CD4-positive, alpha-beta T cell (primary cell): ENCODE data around the gene GPD1L. TPM values are rescaled to one million over a fixed set of nuclear protein-coding genes. Genes with fewer than 3 reads are reported as not detected.

Experiments
- ATAC-seq: fragments of 200-7000 bp; cut with Tn5 transposase; one replicate; pipeline ENCODE4 v1.10.0; 2022; ENCODE audit warnings: mild to moderate bottlenecking; ENCODE audit not compliant: poor library complexity
- CTCF ChIA-PET: fragments of 350-600 bp; sonication (Branson Sonifier 250); formaldehyde crosslinking; loops from one replicate; lab custom pipeline; 2021; ENCODE audit warnings: antibody characterized with exemption, inconsistent platforms; lab: Charles Lee
- POLR2A ChIA-PET: fragments of 350-600 bp; sonication (Branson Sonifier 250); formaldehyde crosslinking; loops from one replicate; lab custom pipeline; 2021; ENCODE audit warnings: antibody characterized with exemption, inconsistent platforms; lab: Charles Lee
- DNase-seq, 14 experiments: peaks; one replicate each; pipeline ENCODE4 v3.0.0-alpha.2; 2013 to 2020; ENCODE audit warnings: mixed read lengths in 2 of 14
- H3K27ac ChIP-seq, 2 donors: one replicate each; pipeline versions ENCODE4 v1.5.1 to v1.7.0; 2013; ENCODE audit warnings: low read length in 2 of 2, low read depth in 1 of 2, mild to moderate bottlenecking in 1 of 2
- H3K27me3 ChIP-seq, 2 experiments: 1 replicate in 1 of 2; 2 replicates in 1 of 2; pipeline versions ENCODE4 v1.6.1 to v1.7.0; 2013; ENCODE audit warnings: low read length in 2 of 2, control low read depth in 1 of 2, mild to moderate bottlenecking in 1 of 2, moderate library complexity in 1 of 2; ENCODE audit not compliant: insufficient read depth in 2 of 2, control insufficient read depth in 1 of 2
- H3K36me3 ChIP-seq: one replicate; pipeline ENCODE4 v1.6.1; 2013; ENCODE audit warnings: low read length, control low read depth; ENCODE audit not compliant: insufficient read depth
- H3K4me1 ChIP-seq: one replicate; pipeline ENCODE4 v1.6.1; 2013; ENCODE audit warnings: low read length, control low read depth; ENCODE audit not compliant: insufficient read depth
- H3K4me3 ChIP-seq: one replicate; pipeline ENCODE4 v1.5.1; 2013; ENCODE audit warnings: mild to moderate bottlenecking, low read length, moderate library complexity
- H3K9me3 ChIP-seq, 2 experiments: 1 replicate in 1 of 2; 2 replicates in 1 of 2; pipeline versions ENCODE4 v1.6.1 to v1.7.0; 2013; ENCODE audit warnings: low read length in 2 of 2, mild to moderate bottlenecking in 2 of 2, control low read depth in 1 of 2, moderate library complexity in 1 of 2; ENCODE audit not compliant: control insufficient read depth in 1 of 2, insufficient read depth in 1 of 2
- H3K27ac Mint-ChIP-seq: one replicate; pipeline ENCODE4 v1.8.0; 2020; ENCODE audit warnings: mixed read lengths
- H3K27me3 Mint-ChIP-seq: one replicate; pipeline ENCODE4 v1.8.0; 2021; ENCODE audit warnings: mixed read lengths
- H3K36me3 Mint-ChIP-seq: one replicate; pipeline ENCODE4 v1.8.0; 2021; ENCODE audit warnings: low read depth, mixed read lengths
- H3K4me1 Mint-ChIP-seq: one replicate; pipeline ENCODE4 v1.8.0; 2021; ENCODE audit warnings: low read depth, mixed read lengths
- H3K4me3 Mint-ChIP-seq: one replicate; pipeline ENCODE4 v1.8.0; 2020; ENCODE audit warnings: mild to moderate bottlenecking, mixed read lengths
- H3K9me3 Mint-ChIP-seq: one replicate; pipeline ENCODE4 v1.8.0; 2020; ENCODE audit warnings: mixed read lengths
- CTCF ChIP-seq: fragments of 200-600 bp; IDR thresholded peaks from one replicate; pipeline ENCODE4 v1.8.0; 2022; ENCODE audit warnings: antibody characterized with exemption, mild to moderate bottlenecking
- intact Hi-C, 2 experiments: fragments of 100-400 bp; cut with DNase I in 1 of 2; cut with micrococcal nuclease in 1 of 2; formaldehyde crosslinking; loops; one replicate each; pipeline versions ENCODE4 v1.15.1 to v1.9.0; 2023 to 2025; cut with DNase I, micrococcal nuclease
- total RNA-seq, 174 experiments: library from RNA in 2 of 174; stranded (reverse) in 2 of 174; gene quantifications; one replicate each; pipeline ENCODE4 v1.2.3 and lab custom pipeline; 2021 to 2026

The GPD1L gene
- total RNA-seq, 2 experiments from 2014 or later, result 15.3 to 16.0 TPM

GRCh38 chr3:32140943-32141342, 34.5 kb downstream of the GPD1L start:
- H3K27me3 Mint-ChIP-seq, result no peaks in the 10 kb centered on the region
- H3K36me3 ChIP-seq, result peaks cover 11% of the 10 kb centered on the region
- peaks cover 18% of the 10 kb centered on the region for H3K4me1 ChIP-seq
- intact Hi-C loops, result loop anchor here (5.0 to 10.0 kb wide), 3 partner anchors 34 to 416 kb away; partner anchors contain the start of gene GPD1L (in 1 of the 2)
- H3K27ac ChIP-seq, result no peak overlapping the region
- no peak overlapping the region for H3K27ac Mint-ChIP-seq
- no peak overlapping the region for H3K4me3 ChIP-seq
- no peak overlapping the region for H3K4me3 Mint-ChIP-seq
- ATAC-seq (no peak), DNase-seq (no peak)
- H3K36me3 Mint-ChIP-seq, result peaks cover 47% of the 10 kb centered on the region
- no peaks in the 10 kb centered on the region for H3K9me3 Mint-ChIP-seq
- H3K4me1 Mint-ChIP-seq, result peaks cover 26% of the 10 kb centered on the region
- ChIA-PET CTCF (no interaction called here), POLR2A (interaction anchor here (0.6 kb wide), 1 partner anchor 26 kb away, joined by 3 read pairs; no protein-coding TSS in a partner anchor)
- no peaks in the 10 kb centered on the region for H3K27me3 ChIP-seq
- H3K9me3 ChIP-seq, result no peaks in the 10 kb centered on the region
- no peak for TF ChIP-seq CTCF

GRCh38 chr3:32143849-32144757, 37.7 kb downstream of the GPD1L start:
- H3K4me1 ChIP-seq, result no peaks in the 10 kb centered on the region
- intact Hi-C loops, result loop anchor here (1.0 to 10.0 kb wide), 7 partner anchors 37 to 1376 kb away; partner anchors contain the start of gene GPD1L (in 1 of the 2)
- TF ChIP-seq CTCF, result peak; percentile 94
- H3K4me3 ChIP-seq, result no peak overlapping the region
- POLR2A ChIA-PET, result interaction anchor here (1.2 kb wide), 1 partner anchor 127 kb away, joined by 4 read pairs; no protein-coding TSS in a partner anchor
- H3K27ac Mint-ChIP-seq, result no peak overlapping the region
- H3K36me3 ChIP-seq, result peaks cover 38% of the 10 kb centered on the region
- ATAC-seq (peak; percentile 55), DNase-seq (peak in 12 of 14 experiments; percentile 5 to 81 (median 30))
- H3K36me3 Mint-ChIP-seq, result peaks cover 72% of the 10 kb centered on the region
- no peaks in the 10 kb centered on the region for H3K9me3 ChIP-seq
- no peaks in the 10 kb centered on the region for H3K27me3 Mint-ChIP-seq
- no peaks in the 10 kb centered on the region for H3K27me3 ChIP-seq
- CTCF ChIA-PET, result interaction anchor here (0.6 to 1.5 kb wide), 10 partner anchors 10 to 127 kb away, joined by 3 to 24 read pairs (median 3); partner anchors contain the start of gene GPD1L
- peaks cover 11% of the 10 kb centered on the region for H3K4me1 Mint-ChIP-seq
- H3K4me3 Mint-ChIP-seq, result no peak overlapping the region
- no peak overlapping the region for H3K27ac ChIP-seq
- H3K9me3 Mint-ChIP-seq, result no peaks in the 10 kb centered on the region

- Histone ChIP-seq H3K9me3 (no peaks in the 10 kb centered on the region), H3K27me3 (no peaks in the 10 kb centered on the region), H3K36me3 (peaks cover 51% of the 10 kb centered on the region), H3K4me3 (no peak overlapping the region), H3K4me1 (no peaks in the 10 kb centered on the region), H3K27ac (no peak overlapping the region)
- TF ChIP-seq CTCF, result no peak
- Mint-ChIP-seq H3K27ac (no peak overlapping the region), H3K9me3 (no peaks in the 10 kb centered on the region), H3K27me3 (no peaks in the 10 kb centered on the region), H3K4me3 (no peak overlapping the region), H3K4me1 (peaks cover 10% of the 10 kb centered on the region), H3K36me3 (peaks cover 73% of the 10 kb centered on the region)
- POLR2A ChIA-PET, result no interaction called here
- CTCF ChIA-PET, result no interaction called here
- intact Hi-C loops, result loop anchor here in 1 of 2 experiments (10.0 kb wide), 1 partner anchor 422 kb away; no protein-coding TSS in a partner anchor
- ATAC-seq (no peak), DNase-seq (peak in 1 of 14 experiments; percentile 13)
Observed at GRCh38 chr3:32146746-32147211, 40.4 kb downstream of the GPD1L start.
